ENCODE data around the gene PLEKHN1.
A peak's percentile ranks its signal among the peaks of the same experiment; 100 is the strongest.

The PLEKHN1 gene

DNA sequence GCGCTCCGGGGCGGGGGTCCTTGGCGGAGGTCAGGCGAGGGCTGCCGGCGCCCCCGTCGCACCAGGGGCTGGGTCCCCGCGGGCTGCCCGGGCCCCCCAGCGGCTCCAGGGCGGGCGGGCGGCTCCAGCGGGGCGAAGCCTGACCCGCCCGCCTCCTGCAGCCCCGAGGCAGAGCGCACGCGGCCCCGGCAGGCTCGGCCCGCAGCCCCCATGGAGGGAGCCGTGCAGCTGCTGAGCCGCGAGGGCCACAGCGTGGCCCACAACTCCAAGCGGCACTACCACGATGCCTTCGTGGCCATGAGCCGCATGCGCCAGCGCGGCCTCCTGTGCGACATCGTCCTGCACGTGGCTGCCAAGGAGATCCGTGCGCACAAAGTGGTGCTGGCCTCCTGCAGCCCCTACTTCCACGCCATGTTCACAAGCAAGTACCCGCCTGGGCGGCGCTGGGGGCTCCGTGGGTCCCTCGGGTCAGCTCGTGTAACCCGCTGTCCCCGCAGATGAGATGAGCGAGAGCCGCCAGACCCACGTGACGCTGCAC, 5.1 kb upstream of the PLEKHN1 start:
- no peak for DNase-seq

DNA sequence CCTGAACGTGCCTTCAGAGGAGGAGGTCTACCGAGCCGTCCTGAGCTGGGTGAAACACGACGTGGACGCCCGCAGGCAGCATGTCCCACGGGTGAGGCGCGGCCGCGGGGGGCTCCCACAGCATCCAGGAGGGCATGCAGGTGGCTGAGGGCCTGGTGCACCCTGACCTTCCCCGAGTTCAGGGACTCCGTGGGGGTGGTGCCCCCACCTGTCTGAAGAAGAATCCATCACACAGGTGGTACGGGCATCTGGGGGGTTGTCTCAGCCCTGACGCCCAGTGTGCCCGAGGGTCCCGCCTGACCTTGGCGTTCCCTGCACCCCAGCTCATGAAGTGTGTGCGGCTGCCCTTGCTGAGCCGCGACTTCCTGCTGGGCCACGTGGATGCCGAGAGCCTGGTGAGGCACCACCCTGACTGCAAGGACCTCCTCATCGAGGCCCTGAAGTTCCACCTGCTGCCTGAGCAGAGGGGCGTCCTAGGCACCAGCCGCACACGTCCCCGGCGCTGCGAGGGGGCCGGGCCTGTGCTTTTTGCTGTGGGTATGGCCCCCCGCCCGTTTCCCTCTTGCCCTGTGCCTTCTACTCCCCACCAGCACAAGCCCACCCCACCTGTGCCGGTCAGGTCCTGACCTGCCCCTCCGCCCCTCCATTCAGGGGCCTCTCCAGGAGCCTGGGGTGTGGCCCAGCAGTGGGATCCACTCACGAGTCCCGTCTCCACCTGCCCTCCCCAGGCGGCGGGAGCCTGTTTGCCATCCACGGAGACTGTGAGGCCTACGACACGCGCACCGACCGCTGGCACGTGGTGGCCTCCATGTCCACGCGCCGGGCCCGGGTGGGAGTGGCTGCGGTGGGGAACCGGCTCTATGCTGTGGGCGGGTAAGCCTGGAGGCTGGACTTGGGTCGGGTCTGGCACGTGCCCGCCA, 3.6 kb upstream of the PLEKHN1 start:
- no peak for DNase-seq

DNA sequence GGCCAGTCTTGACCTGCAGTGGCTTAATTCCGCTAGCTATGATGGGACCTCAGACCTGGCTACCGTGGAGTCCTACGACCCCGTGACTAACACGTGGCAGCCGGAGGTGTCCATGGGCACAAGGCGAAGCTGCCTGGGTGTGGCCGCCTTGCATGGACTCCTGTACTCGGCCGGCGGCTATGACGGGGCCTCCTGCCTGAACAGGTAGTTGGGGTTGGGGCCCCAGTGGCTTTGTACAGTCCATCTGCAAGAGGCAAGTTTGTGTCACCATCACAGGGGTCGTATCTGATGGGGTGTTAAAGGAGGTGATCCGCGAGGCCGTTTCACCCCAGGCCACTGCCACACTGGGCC, 3.0 kb upstream of the PLEKHN1 start:
- DNase-seq: no peak

DNA sequence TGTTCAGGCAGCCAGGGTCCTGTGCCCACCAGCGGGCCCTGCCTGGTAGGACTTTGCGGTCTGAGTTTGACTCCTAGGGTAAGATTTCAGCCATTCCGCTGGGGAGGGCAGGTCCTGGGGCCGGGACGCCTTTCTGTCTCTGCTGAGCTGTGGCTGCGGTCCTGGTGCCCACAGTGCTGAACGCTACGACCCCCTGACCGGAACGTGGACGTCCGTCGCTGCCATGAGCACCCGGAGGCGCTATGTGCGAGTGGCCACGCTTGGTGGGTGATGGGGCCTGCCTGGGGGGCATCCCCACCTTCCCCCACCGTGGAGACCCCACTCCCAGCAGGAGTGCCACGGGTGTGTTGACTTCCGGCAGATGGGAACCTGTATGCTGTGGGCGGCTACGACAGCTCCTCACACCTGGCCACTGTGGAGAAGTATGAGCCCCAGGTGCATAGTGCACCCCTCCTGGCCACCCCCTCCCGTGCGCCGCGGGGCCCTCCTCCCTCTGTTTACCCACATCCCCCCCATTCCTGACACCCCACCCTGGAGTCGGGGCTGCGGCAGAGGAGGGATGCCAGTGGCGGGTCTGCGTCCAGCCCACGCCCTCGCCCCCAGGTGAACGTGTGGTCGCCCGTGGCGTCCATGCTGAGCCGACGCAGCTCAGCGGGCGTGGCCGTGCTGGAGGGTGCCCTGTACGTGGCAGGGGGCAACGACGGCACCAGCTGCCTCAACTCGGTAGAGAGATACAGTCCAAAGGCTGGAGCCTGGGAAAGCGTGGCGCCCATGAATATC, 2.3 kb upstream of the PLEKHN1 start:
- DNase-seq: no peak

DNA sequence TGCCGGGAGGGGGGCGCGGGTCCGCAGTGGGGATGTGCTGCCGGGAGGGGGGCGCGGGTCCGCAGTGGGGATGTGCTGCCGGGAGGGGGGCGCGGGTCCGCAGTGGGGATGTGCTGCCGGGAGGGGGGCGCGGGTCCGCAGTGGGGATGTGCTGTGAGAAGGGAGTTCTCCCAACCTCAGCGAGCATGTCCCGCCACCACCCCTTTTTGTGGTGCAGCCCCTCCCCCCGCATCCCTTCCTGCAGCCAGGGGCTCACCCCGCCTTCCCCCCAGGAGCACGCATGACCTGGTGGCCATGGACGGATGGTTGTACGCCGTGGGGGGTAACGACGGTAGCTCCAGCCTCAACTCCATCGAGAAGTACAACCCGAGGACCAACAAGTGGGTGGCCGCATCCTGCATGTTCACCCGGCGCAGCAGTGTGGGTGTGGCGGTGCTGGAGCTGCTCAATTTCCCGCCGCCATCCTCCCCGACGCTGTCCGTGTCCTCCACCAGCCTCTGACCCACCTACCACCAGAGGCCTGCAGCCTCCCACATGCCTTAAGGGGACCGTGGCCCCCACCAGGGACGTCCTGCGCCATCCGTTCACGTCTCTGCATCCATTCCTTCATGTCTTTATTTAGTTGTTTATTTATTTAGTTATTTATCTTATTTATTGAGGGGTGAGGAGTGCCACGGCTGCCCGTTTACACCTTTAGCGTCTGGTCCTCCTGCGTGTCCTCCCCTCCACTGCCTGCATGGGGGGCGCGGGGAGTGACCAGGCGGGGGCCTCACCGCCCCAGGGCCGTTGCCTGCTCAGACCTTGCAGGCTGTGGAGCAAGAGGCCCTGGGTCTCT, 1.4 kb upstream of the PLEKHN1 start:
- DNase-seq: no peak

DNA sequence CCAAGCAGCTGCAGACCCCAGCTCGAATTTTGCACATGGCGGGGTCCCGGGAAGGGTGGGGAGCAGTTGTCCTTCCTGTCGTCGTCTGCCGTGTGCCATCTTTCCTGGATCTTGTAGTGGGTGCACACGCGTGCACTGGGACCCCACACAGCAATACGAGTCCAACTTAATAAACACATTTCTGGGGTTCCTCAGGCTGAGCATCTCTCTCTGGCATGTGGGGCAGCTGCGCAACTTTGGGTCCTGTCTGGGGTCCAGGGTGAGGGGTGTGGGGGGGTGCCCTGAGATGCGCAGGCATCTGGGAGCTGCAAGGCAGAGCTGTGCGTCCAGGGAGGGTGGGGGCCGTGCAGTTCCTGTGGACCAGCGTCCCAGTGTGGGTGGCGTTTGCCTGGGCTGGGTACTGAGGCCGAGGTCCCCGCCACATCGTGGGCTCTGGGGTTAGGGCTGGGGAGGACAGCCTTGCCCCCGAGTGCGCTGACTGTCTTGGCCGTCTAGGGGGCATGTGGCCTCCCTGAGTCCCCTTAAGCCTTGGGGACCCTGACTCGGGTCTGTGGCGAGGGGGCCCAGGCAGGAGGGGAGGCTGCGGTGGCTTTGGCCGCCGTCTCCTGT, 652 bp upstream of the PLEKHN1 start:
- DNase-seq: no peak

DNA sequence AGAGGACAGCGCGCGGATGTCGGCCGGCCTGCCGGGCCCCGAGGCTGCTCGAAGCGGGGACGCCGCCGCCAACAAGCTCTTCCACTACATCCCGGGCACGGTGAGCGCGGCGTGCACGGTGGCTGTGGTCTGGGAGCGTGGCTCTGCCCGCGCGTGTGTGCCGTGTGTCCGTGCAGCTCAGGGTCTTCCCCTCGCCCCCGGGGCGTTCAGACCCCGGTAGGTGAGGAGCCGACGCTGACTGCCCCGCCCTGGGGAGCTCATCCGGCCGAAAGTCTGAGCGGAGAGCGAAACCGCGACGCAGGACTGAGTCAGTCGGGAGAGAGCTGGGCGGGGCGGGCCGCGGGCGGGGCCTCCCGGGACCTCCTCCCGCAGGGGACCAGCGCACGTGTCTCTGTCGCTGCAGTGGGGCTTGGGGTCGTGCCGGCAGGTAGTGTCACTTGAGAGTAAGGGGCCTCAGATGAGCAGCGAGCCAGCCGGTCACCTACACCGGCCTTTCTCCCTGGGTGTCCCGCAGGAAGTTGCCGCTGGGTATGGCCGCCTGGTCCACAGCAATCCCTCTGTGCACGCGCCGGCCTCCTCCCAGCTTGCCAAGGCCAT, 520 bp downstream of the PLEKHN1 start:
- DNase-seq: peak in 1 of 2 experiments; percentile 31

DNA sequence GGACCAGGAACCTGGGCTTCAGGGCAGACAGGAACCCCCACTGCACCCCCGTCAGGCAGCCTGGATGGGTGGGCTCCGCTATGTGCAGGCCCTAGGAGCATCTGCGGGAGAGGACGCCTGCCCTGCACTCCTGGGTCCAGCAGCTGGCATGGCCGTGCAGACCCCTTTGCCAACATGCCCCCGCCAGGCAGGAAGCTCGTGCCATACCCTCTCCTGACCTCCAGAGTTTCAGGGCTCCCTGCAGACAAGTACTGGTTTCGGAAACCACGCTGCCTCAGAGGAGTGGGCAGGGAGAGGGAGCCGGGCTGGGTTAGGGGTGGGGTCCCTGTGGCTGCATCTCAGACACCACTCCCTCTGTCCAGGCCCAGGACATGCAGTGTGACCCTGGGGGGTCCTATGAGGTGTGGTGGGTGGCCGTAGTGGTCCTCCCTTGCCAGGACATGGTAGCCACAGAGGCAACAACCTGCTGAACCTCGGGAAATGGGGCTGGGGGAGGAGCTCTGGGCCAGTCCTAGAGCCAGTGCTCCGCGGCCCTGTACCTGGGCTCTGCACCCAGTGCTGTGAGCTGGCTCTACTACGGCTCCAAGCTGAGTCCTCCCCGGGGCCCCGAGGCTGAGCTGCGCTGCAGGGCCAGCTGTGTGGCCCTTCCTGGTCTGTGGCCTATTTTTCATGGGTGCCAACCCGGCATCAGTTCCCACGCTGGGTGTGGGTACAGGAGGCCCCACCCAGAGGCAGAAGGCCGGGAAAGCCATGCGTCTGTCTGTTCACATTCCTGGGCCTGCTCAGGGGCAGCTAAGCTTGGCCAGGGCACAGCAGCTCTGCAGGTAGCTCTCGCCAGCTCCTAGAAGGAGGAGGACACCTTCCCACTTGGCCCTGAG, 1.4 kb downstream of the PLEKHN1 start:
- no peak for DNase-seq

DNA sequence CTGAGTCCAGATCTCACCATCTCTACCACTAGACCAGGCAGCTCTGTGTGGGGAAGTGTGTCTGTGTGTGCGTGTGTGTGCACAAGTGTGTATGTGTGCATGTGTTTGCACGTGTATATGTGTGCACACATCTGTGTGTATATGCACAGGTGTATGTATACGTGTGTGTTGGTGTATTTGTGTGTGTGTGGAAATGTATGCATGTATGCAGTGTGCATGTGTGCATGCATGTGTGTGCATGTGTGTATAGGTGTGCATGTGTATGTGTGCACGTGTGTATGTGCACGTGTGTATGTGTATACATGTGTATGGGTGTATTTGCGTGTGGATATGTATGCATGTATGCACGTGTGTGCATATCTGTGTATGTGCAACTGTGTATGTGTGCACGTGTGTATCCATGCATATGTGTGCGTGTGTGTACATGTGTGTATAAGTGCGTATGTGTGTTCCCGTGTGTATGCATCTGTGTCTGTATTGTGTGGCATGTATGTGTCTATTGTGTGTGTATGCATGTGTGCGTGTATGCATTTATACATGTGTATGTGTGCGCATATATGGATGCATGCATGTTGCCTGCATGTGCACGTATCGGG, 3.1 kb downstream of the PLEKHN1 start:
- no peak for DNase-seq

DNA sequence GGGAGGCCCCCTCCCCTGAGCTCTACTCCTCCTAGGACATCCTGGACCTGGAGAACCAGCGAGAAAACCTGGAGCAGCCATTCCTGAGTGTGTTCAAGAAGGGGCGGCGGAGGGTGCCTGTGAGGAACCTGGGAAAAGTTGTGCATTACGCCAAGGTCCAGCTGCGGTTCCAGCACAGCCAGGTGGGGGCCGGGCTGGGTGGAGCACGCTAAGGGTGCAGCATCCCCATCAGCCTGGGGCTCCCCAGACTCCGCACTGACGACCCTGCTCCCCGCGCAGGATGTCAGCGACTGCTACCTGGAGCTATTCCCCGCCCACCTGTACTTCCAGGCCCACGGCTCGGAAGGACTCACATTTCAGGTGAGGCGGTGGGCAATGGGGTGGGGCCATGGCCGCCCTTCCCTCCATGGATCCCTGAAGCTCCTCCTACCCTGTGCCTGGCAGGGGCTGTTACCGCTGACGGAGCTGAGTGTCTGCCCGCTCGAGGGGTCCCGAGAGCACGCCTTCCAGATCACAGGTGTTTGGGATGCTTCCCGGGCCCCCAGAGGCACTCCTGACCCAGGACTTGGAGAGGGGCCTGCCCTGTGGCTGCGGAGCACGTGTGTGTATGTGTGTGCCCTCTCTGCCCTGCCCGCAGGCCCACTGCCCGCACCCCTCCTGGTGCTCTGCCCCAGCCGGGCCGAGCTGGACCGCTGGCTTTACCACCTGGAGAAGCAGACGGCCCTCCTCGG, 4.1 kb downstream of the PLEKHN1 start:
- DNase-seq: no peak

DNA sequence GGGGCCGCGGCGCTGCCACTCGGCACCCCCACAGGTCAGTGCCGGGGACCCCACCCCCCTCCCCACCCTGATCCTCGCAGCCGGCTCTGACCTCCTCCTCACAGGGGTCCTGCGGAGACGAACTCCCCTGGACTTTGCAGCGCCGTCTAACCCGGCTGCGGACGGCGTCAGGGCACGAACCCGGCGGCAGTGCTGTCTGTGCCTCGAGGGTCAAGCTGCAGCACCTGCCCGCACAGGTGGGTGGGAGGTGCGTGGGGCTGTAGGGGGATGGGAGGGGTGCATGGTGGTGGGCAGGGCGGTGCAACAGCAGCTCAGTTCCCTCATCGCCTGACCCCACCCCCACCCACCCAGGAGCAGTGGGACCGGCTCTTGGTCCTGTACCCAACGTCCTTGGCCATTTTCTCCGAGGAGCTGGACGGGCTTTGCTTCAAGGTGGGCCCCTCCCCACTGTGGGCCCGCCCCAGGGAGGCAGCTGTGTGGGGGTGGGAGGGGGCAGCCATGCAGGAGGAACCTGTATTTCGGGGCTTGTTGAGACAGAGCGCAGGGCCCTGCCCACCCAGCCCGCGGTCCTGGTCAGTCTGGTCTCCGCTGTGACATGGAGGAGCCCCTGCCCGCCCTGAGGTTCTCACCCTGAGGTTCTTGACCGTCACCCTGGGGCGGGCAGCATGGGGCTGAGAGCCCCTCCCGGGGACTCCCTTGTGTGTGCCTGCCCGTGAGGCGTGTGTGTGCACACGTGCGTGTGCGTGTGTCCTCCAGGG, 4.9 kb downstream of the PLEKHN1 start:
- no peak for DNase-seq

DNA sequence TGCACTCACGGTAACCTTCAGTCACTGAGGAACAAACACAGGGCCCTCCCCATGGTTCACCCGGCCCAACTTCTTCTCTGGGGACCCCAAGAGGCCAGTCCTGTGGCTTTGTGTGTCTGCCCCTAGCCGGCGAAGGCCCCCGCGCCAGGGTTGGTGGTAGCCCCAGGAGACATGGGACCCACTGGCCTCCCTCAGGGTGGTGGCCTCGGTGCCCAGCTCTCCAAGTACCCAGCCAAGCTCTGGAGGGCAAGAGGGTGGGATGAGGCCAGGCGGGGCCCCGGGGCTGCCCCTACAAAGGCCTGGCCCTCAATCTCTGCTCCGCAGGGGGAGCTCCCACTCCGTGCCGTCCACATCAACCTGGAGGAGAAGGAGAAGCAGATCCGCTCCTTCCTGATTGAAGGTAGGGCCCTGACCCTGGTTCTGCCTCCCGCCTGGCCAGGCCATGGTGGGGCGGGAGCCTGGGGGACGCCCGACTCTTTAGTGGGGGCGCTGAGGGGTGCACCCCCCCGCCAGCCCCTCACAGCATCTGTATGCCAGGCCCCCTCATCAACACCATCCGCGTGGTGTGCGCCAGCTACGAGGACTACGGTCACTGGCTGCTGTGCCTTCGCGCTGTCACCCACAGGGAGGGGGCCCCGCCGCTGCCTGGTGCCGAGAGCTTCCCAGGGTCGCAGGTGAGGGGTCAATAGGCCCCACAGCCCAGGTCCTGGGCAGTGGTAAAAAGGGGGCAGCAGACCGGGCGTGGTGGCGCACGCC, 5.6 kb downstream of the PLEKHN1 start:
- no peak for DNase-seq

DNA sequence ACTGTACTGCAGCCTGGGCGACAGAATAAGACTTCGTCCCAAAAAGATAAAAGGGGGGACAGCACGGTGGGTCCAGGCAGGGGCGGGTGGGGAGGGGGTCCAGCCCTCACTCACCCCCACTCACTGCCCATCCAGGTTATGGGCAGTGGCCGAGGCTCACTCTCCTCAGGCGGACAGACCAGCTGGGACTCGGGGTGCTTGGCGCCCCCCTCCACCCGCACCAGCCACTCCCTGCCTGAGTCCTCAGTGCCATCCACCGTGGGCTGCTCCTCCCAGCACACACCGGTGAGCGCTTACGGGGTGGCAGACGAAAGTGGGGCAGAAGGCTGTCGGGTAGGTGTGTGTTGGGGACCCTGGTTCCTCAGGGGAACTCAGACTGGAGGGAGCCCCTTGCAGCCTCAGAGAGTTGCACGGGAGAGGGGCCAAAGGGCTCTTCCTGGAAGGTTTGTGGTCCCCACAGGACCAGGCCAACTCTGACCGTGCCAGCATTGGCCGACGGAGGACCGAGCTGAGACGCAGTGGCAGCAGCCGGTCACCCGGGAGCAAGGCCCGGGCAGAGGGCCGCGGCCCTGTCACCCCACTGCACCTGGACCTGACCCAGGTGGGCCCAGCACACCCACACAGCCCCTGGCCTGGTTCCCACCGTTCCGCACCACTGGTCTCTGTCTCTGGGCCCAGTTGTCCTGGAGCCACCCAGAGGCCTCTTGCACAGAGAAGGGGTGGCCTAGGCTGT, 6.6 kb downstream of the PLEKHN1 start:
- no peak for DNase-seq

DNA sequence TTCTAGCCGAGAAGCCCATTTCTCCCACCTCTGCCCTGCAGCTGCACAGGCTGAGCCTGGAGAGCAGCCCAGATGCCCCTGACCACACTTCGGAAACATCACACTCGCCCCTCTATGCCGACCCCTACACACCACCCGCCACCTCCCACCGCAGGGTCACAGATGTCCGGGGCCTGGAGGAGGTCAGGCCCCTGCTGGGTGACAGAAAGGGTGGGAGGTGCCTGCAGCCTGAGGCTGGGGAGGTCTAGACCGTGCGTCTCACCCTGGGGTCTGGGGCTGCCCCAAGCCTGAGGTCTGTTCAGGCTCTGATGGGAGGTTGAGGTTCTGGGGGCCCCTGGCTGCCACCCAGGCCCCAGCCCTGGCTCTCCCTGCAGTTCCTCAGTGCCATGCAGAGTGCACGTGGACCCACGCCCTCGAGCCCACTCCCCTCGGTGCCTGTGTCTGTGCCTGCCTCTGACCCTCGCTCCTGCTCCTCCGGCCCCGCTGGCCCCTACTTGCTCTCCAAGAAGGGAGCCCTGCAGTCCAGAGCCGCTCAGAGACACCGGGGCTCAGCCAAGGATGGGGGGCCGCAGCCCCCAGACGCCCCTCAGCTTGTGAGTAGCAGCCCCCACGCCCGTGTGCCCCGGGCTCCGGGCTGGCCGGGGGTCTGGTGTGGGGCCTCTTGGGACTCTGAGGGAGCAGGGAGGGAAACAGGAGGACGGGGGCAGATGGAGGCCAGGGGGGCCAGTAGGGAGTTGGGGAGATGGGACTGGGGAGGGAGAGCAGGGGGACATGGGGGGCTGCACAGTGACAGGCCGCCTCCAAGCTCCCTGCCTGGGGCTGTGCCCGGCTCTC, 7.4 kb downstream of the PLEKHN1 start:
- DNase-seq: no peak

DNA sequence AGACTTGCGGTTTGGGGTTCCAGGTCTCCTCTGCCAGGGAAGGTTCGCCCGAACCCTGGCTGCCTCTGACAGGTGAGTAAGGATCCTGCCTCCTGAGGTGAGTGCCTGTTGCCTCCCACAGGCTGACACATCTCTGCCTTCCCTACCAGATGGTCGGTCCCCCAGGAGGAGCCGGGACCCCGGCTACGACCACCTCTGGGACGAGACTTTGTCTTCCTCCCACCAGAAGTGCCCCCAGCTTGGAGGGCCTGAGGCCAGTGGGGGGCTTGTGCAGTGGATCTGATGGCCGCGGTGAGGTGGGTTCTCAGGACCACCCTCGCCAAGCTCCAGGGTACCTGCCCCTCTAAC, 8.0 kb downstream of the PLEKHN1 start:
- no peak for DNase-seq

DNA sequence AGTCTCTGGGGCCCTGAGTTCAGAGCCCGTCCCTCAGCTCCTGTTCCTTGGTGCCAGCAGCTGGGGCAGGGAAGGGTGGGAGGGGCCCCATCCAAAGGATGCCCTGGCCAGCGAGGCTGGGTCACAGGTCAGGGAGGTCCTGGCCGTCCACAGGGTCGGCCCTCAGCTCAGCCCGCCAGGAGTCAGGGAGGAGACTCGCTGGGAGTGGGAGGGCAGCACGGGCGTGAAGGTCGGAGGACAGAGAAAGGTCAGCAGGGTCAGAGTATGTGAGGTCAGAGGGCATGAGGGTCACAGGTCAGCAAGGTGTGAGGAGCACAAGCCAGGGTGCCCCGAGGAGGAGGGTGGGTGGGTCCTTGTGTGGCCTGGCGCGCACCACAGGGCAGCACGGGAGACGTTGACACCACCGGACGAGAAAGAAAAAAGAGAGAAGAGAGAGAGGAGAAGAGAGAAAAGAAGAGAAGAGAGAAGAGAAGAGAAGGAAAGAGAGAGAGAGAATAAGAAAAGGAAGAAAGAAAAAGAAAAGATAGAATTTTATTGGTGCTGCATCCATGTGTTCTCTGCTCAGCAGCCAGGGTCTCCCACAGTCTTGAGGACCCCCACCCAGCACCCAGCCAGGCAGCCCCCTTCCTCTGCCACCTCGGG, 8.5 kb downstream of the PLEKHN1 start:
- no peak for DNase-seq
